IPS-18c (cell line): Measurements from ENCODE around the gene SOCS1.
A peak's percentile ranks its signal among the peaks of the same experiment; 100 is the strongest.

Experiments used
- H3K4me3 ChIP-seq: 2 replicates; pipeline ENCODE4 v1.7.0; 2013; ENCODE audit warnings: low read depth, mild to moderate bottlenecking, low read length, moderate library complexity; ENCODE audit not compliant: insufficient read depth
- H3K9me3 ChIP-seq: one replicate; pipeline ENCODE4 v1.6.1; 2013; ENCODE audit warnings: mild to moderate bottlenecking, low read length, moderate library complexity; ENCODE audit not compliant: control insufficient read depth, insufficient read depth

Gene SOCS1

DNA sequence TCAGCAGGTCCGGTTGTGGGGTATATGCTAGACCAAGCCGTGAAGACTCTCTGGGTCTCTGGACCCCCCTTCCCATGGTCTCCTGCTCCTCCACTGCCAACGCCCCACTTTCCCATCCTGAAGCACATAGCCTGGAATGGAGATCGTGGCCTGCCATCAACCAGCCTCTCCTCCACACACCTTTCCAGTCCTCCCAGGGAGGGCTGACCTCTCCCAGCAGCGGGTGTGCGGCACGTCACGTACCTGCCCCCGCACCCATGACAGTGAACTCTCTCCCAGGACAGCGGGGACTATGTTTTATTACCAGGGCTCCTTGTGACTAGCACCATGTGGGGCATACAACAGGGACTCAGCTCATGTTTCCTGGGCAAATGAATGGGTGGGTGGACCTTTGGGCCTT lies 15.6 kb upstream of the SOCS1 start:
- peaks cover 2% of the 10 kb centered on the region for H3K9me3 ChIP-seq
- no peak overlapping the region for H3K4me3 ChIP-seq

DNA sequence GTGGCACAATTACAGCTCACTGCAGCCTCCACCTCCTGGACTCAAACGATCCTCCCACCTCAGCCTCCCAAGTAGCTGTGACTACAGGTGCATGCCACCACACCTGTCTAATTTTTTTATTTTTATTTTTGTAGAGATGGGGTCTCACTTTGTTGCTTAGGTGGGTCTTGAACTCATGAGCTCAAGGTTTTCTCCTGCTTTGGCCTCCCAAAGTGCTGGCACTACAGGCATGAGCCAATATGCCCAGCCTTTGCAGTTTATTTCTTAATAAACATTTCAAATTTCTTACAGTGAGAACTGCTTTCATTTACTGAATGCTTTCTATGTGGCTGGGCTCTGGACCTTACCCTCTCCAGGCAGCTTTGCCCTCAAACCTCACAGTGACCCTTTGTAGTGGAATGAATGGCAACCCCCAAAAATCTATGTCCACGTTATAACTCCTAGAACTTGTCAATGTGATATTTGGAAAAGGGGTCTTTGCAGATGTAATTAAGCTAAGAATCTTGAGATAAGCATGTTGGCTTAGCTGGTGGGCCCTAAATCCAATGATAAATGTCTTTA lies 14.7 kb upstream of the SOCS1 start:
- Histone ChIP-seq H3K4me3 (no peak overlapping the region), H3K9me3 (peaks cover 2% of the 10 kb centered on the region)

DNA sequence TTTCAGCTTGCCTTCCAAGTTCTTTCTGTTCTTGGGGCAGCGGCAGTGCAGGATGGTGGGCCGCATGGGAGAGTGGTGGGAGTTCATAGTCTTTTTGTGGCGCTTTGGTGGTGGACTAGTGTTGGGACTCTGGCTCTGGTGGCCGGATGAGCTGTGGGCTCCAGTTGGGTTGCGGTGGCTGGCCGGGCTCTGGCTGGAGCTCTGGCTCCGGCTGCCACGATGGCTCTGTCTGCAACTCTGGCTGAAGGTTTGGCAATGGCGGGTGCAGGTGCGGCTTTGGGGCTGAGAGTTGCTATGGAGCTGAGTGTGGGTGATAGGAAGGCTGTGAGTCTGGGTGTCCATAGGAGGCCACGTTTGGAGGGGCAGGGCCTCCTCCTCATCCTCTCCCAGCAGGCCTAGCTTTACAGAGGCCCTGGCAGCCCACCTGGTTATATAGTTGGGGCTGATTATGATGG lies 12.9 kb upstream of the SOCS1 start, which contains the start of gene TNP2:
Gene TNP2 (minus strand): TSS at position 405 of the 455 bp plus-strand sequence. CDS start 63 bp downstream, at position 342.
- no peak within 1 kb of the TSS for H3K4me3 ChIP-seq
- H3K9me3 ChIP-seq: no peaks in the 10 kb centered on the region

DNA sequence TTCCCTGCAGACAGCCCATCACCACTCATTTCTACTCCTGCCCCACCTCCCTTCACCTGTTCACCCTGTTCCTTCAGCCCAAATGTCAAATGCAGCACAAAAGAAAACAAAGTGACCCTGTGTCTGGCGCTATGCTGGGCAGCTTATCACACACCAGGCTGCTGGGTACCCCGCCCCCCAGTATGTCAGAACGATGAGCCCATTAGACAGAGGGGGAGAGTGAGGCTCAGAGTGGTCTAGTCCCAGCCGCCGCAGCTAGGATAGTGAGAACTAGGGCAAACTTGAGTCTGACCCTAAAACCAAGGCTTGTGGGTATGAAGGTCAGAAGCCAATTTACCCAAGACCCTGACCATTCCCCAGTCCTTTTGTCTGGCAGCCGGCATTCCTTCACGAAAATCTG lies 9.1 kb upstream of the SOCS1 start:
- no peak overlapping the region for H3K4me3 ChIP-seq
- no peaks in the 10 kb centered on the region for H3K9me3 ChIP-seq

DNA sequence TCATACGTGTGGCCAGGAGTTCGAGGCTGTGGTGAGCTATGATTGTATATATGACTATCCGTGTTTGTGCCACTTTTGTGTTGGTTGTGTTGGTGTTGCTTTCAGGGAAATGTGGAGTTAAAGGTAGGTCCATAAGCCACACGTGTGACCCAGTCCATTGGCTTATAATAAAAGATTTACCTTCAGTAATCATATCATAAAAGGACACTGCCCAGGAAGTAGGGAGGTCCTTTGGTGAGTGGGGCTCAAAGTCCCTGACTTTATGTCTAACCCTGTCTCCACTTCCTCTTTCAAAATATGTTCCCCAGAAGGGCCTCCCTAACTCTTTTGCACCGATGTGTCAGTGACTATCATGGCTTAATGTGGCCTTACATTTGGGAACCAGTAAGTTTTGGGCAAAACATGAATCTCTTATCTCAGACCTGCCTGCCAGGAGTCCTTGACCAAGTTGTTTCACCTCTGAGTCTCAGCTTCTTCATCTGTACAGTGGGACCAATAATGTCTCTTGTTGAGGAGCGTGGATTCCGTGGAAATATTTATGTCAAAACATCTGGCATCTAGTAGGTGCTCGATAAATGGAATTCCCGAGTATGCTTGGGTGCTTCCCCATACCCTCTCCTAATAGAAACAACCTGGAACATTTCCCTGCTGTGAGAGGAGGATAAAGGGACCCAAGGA lies 8.3 kb upstream of the SOCS1 start:
- H3K9me3 ChIP-seq: no peaks in the 10 kb centered on the region
- H3K4me3 ChIP-seq: no peak overlapping the region

DNA sequence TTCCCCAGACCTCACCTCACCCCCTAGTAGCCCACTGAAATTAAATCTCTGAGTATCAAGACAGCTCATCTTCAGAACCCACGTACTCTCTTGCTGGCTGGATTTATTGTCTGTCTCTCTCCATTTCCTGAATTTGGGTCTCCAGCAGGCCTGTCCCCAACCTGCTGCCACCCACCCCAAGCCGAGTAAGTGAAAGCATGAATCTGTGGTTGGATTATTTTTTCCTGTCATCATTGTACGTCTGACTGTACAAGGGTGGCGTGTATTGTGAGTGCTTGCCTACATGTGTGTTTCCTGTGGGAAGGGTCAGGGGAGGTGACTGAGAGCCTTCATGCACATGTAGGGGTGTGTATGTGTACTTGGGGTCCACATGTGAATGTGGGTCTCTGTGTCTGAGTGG lies 7.7 kb upstream of the SOCS1 start:
- H3K9me3 ChIP-seq: no peaks in the 10 kb centered on the region
- H3K4me3 ChIP-seq: no peak overlapping the region

DNA sequence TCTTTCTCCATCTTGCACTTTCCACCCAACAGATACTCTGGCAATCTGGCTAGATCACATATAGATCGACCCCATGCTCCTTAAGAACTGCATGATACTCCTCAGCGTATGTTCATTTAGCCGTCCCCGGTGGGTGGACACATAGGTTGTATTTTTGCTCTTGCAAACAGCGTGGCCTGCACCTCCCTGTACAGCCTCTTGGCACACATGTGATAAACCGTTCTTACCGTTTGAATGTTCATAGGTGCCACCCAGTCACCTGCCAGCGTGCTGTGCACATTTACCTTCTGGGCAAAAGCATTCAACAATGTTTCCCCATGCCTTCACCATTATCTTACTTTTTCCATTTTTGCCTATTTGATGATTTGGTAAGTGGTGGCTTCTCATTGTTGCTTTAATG lies 6.9 kb upstream of the SOCS1 start:
- no peak overlapping the region for H3K4me3 ChIP-seq
- H3K9me3 ChIP-seq: no peaks in the 10 kb centered on the region

DNA sequence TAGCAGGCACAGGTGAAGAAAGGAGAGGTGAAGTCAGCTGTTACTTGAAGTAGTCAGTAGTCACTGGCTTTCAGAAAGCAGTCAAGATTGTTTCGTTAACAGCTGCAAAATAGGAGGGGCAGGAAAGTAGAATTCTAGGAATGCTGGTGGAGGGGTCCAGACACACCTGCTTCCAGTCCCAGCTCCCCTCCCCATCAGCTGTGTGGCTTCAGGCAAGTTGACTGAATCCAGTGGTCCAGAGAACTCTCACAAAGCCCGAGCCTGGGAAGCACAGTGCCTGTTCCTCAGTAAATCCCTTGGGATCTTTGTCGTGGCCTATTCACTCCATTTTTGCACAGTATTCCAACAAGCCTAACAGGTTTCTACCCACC lies 4.6 kb upstream of the SOCS1 start:
- H3K9me3 ChIP-seq: no peaks in the 10 kb centered on the region
- no peak overlapping the region for H3K4me3 ChIP-seq

DNA sequence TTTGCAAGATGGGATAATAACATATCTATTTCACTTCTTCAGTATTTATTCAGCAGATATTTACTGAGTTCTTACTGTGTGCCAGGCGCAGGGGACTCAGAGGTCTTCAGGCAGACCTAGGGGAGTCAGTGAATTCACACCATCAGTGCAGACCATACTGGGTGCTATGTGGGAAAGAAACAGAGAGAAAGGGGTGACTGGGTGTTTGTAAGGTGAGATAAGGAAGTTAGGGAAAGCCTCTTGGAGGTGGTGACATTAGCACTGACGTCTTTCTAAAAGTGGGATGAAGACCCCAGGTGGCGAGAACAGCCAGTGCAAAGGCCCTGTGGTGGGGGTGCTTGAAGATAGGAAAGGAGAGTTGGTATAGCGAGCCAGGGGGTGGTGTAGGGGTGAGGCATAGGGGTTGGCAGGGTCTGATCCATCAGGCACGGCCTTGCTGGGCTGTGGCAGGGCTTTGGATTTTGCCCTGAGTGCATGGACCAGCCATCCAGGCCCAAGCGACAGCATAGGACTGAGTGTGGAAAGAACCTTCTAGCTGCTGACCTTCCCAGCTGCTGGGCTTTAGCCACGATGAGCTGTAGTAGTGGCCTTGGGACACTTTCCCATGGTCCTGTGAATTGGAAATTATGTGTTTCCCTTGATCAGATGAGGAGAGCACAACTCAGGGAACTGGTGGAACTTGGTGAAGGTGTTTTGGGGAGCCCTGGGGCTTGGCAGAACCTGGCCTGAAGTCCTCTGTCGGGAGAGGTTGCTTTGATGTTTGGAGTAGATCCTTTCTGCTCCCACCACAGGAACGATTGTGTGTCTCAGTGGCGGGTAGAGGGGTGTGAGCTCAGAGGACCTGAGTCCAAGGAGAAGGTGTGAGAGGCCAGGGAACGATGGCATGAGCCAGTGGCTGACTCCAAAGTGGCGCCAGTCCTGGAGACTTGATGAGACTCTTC lies 3.9 kb upstream of the SOCS1 start:
- Histone ChIP-seq H3K9me3 (no peaks in the 10 kb centered on the region), H3K4me3 (no peak overlapping the region)

DNA sequence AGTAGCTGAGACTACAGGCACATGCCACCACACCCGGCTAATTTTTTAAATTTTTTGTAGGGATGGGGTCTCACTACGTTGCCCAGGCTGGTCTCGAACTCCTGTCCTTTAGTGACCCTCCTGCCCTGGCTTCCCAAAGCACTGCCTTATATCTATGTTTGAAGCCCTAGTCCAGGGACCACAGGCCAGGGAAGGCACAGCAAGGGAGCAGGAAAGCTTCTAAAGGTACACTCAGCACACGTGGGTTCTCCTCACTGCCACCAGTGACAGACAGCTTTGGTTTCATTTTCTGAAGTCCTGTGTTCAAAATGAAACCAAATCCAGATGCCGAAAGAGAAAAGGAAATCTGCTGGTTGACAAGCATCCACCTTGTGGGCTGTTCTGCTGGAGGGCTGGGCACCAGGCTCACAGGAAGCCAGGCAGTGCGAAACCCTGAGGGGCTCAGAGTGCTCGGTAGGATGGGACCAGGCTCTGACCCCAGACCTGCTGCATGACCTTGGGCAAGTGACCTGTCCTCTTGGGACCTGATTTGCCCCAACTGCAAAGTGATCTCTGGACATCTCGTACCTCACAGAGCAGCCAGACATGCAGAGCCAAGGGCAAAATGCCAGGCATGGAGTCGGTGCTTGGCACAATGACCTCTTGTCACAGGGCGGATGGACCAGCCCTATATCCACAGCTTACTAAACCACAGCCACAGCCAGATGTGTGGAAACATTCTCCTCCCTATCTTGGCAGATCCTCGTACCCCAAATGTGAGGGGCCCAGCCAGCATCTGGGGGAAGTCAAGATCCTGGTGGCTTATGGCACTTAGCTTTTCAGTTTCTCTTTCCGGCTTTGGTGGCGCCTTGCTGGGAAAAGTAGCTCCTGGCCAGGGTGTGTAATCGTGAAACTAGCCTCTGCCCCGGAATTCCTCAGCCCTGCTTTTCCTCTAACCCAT lies 2.8 kb upstream of the SOCS1 start:
- no peak overlapping the region for H3K4me3 ChIP-seq
- no peaks in the 10 kb centered on the region for H3K9me3 ChIP-seq

DNA sequence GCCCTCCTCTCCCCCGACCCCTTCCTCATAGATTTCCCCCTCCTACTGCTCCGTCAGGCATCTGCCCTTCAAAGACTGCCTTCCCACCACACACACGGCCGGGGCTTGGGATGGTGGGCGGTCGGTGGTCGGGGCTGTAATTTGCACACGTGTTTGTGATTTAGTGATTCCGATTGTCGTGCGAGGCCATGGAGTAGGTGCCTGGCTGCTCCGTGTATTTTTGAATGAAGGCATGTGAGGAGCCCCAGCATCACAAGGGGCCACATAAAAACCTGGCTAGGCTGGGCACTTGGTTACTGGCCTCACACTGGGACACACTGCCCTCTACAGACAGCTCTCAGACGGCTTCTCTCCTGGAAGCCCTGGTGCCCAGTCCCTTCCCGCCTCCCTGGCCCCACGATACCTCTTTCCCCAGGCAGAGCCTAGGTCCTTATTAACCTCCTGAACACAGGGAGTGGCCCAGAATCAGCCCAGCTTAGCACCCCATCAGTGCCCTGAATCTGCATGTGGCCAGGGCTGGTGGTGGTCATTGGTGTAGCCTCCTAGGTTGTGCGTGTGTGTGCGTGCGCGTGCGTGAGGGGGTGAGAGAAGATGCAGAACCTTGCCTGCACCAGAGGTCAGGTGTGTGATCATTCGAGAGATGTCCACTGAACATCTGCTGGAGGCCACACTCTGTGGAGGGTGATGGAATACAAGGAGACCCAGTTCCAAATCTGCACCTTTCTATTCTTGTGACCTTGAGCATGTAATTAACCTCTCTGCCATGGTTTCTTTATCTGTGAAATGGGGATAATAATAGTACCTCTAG lies 1.3 kb upstream of the SOCS1 start:
- no peaks in the 10 kb centered on the region for H3K9me3 ChIP-seq
- peak overlapping the region; percentile 72 for H3K4me3 ChIP-seq

DNA sequence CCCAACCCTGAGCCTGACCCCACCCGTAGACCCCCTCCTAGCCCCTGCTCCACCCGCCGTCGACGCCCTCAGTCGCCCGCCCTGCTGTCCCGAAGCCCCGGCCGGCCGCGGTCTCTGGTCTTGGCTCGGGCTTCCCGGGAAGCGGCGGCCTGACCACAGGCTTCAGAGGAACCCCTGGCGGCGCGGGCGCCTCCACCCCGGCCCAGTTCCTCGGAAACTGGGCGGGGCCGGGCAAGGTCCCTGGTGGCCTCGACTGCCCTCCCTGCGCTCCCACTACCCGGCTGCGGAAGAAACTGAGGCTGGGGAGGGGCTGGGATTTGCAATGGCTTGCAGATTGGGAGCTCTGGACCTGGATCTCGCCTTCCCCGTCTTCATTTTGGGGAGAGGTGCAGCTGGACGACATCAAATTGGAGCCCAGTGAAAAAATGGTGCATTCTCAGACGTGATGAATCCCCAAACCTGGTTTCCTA lies 692 bp upstream of the SOCS1 start:
- Histone ChIP-seq H3K4me3 (peak overlapping the region; percentile 72), H3K9me3 (no peaks in the 10 kb centered on the region)

DNA sequence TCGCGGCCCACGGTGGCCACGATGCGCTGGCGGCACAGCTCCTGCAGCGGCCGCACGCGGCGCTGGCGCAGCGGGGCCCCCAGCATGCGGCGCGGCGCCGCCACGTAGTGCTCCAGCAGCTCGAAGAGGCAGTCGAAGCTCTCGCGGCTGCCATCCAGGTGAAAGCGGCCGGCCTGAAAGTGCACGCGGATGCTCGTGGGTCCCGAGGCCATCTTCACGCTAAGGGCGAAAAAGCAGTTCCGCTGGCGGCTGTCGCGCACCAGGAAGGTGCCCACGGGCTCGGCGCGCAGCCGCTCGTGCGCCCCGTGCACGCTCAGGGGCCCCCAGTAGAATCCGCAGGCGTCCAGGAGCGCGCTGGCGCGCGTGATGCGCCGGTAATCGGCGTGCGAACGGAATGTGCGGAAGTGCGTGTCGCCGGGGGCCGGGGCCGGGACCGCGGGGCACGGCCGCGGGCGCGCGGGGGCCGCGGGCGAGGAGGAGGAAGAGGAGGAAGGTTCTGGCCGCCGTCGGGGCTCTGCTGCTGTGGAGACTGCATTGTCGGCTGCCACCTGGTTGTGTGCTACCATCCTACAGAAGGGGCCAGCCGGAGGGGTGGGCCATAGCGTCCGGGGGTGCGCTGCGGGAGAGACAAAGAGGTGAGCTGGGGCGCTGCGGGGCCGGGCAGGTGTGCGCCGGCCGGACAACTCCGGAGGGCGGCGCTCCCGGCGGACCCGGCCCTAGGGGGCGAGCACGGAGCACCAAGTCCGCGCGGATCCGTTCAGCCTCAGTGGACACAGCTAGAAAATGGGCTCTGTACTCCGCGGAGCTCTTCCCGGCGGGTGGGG lies 879 bp downstream of the SOCS1 start:
- Histone ChIP-seq H3K9me3 (no peaks in the 10 kb centered on the region), H3K4me3 (peak overlapping the region; percentile 69)

DNA sequence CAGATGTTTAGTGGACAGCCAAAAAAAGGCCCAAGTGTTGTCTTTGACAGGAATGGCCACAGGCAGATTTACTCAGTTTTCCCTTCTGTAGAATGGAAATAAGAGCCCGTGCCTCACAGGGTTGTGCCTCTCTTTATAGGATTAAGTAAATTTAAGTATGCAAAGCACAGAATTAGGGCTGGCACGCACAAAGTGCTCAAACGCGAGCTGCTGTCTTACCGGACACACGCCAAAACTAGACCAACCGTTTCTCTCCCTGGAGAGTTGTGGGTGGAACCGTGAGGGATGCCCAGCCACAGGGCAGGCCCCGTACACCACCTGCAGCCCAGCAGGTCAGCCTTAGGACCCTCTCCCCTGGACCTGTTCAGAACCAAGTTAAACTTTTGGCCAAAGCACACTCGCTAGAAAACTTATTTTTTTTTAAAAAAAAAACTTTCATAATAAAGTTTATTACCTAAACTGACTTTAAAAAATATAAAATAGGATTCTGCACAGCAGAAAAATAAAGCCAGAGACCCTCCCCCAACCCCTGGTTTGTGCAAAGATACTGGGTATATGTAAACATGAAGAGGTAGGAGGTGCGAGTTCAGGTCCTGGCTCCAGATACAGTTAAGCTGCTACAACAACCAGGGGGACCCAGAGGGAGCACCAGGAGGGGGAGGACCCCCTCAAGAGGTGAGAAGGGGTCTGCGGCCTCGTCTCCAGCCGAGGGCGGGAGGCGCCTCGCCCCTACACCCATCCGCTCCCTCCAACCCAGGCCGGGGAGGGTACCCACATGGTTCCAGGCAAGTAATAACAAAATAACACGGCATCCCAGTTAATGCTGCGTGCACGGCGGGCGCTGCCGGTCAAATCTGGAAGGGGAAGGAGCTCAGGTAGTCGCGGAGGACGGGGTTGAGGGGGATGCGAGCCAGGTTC lies 1.8 kb downstream of the SOCS1 start:
- peak overlapping the region; percentile 69 for H3K4me3 ChIP-seq

More for the DNA sequence above, 1.8 kb downstream of the SOCS1 start:
- H3K9me3 ChIP-seq: no peaks in the 10 kb centered on the region
